Neural progenitor cell (in vitro differentiated cells): Measurements from ENCODE around the gene BBS5. TPM values are rescaled to one million over a fixed set of nuclear protein-coding genes. Genes with fewer than 3 reads are reported as not detected.

Source experiments
- DNase-seq: peaks from one replicate; pipeline ENCODE4 v3.0.0-alpha.2; 2016; ENCODE audit warnings: low spot score
- H2AFZ ChIP-seq: fragments of 200-600 bp; sonication (generic); replicated peaks from 2 replicates; pipeline ENCODE4 v1.6.1; 2016; ENCODE audit warnings: antibody characterized with exemption
- H3F3A ChIP-seq: fragments of 200-600 bp; sonication (generic); 2 replicates; pipeline ENCODE4 v1.6.1; 2016; ENCODE audit warnings: antibody characterized with exemption, low read depth
- H3K27ac ChIP-seq: fragments of 200-600 bp; sonication (generic); 2 replicates; pipeline ENCODE4 v1.5.1; 2016; ENCODE audit warnings: mild to moderate bottlenecking
- H3K27me3 ChIP-seq: fragments of 200-600 bp; sonication (generic); 2 replicates; pipeline ENCODE4 v1.6.1; 2016; ENCODE audit warnings: mild to moderate bottlenecking, moderate library complexity
- H3K36me3 ChIP-seq: fragments of 200-600 bp; sonication (generic); 2 replicates; pipeline ENCODE4 v1.5.1; 2016
- H3K4me1 ChIP-seq: fragments of 200-600 bp; sonication (generic); 2 replicates; pipeline ENCODE4 v1.6.1; 2016; ENCODE audit warnings: mixed run types
- H3K4me2 ChIP-seq: fragments of 200-600 bp; sonication (generic); 2 replicates; pipeline ENCODE4 v1.6.1; 2016
- H3K4me3 ChIP-seq: fragments of 200-600 bp; sonication (generic); 2 replicates; pipeline ENCODE4 v1.5.1; 2016
- H3K79me2 ChIP-seq: fragments of 200-600 bp; sonication (generic); 2 replicates; pipeline ENCODE4 v1.6.1; 2016; ENCODE audit warnings: low read depth
- H3K9ac ChIP-seq: fragments of 200-600 bp; sonication (generic); 2 replicates; pipeline ENCODE4 v1.6.1; 2016
- H3K9me3 ChIP-seq: fragments of 200-600 bp; sonication (generic); 2 replicates; pipeline ENCODE4 v1.5.1; 2016; ENCODE audit warnings: low read depth
- H4K20me1 ChIP-seq: fragments of 200-600 bp; sonication (generic); 2 replicates; pipeline ENCODE4 v1.6.1; 2016; ENCODE audit warnings: low read depth
- H3K27ac Mint-ChIP-seq: 3 replicates; pipeline ENCODE4 v1.8.0; 2021; ENCODE audit warnings: mixed read lengths
- H3K27me3 Mint-ChIP-seq: 2 replicates; pipeline ENCODE4 v1.8.0; 2022; ENCODE audit warnings: low read depth, mild to moderate bottlenecking, inconsistent platforms, moderate library complexity, mixed read lengths; ENCODE audit not compliant: insufficient read depth
- H3K36me3 Mint-ChIP-seq: 3 replicates; pipeline ENCODE4 v1.8.0; 2021; ENCODE audit warnings: mixed read lengths
- H3K4me1 Mint-ChIP-seq: 3 replicates; pipeline ENCODE4 v1.8.0; 2021; ENCODE audit warnings: mixed read lengths
- H3K4me3 Mint-ChIP-seq: 3 replicates; pipeline ENCODE4 v1.8.0; 2021; ENCODE audit warnings: mild to moderate bottlenecking, moderate library complexity, mixed read lengths
- H3K9me3 Mint-ChIP-seq: 3 replicates; pipeline ENCODE4 v1.8.0; 2020; ENCODE audit warnings: mixed read lengths
- CTCF ChIP-seq: fragments of 200-600 bp; sonication (generic); IDR thresholded peaks from 2 replicates; pipeline ENCODE4 v1.5.1; 2017; ENCODE audit warnings: antibody characterized with exemption, mild to moderate bottlenecking
- EZH2 ChIP-seq: fragments of 200-600 bp; sonication (generic); IDR thresholded peaks from 2 replicates; pipeline ENCODE4 v1.6.1; 2017; ENCODE audit warnings: antibody characterized with exemption, mild to moderate bottlenecking, moderate library complexity
- EZH2phosphoT487 ChIP-seq: fragments of 200-600 bp; sonication (generic); IDR thresholded peaks from 2 replicates; pipeline ENCODE4 v1.6.1; 2017; ENCODE audit warnings: antibody characterized with exemption
- total RNA-seq: library from RNA; depleted of rRNA; stranded (reverse); fragments of >200 nt; gene quantifications from 2 replicates; pipeline ENCODE4 v1.2.3, GENCODE V29; 2015; ENCODE audit warnings: low replicate concordance

The BBS5 gene
- total RNA-seq, 1 donor from 2014 or later = 3.8 TPM

GRCh38 chr2:169439900-169440299, 39.4 kb upstream of the BBS5 start:
- H2AFZ ChIP-seq = no peak overlapping the region
- peaks cover 15% of the 10 kb centered on the region for H3K4me1 ChIP-seq
- Mint-ChIP-seq H3K27ac (no peak overlapping the region), H3K36me3 (no peaks in the 10 kb centered on the region), H3K4me1 (peaks cover 12% of the 10 kb centered on the region), H3K9me3 (no peaks in the 10 kb centered on the region), H3K27me3 (no peaks in the 10 kb centered on the region), H3K4me3 (no peak overlapping the region)
- no peaks in the 10 kb centered on the region for H3K36me3 ChIP-seq
- H3K4me2 ChIP-seq = no peak overlapping the region
- H3K4me3 ChIP-seq = no peak overlapping the region
- TF ChIP-seq CTCF (no peak), EZH2phosphoT487 (no peak), EZH2 (no peak)
- no peaks in the 10 kb centered on the region for H3K9me3 ChIP-seq
- no peaks in the 10 kb centered on the region for H3K27me3 ChIP-seq
- no peak overlapping the region for H3K27ac ChIP-seq
- H4K20me1 ChIP-seq = no peaks in the 10 kb centered on the region
- H3F3A ChIP-seq = no peaks in the 10 kb centered on the region
- H3K79me2 ChIP-seq = no peaks in the 10 kb centered on the region
- H3K9ac ChIP-seq = no peak overlapping the region
- no peak for DNase-seq

- H3K36me3 ChIP-seq = no peaks in the 10 kb centered on the region
- no peaks in the 10 kb centered on the region for H3K36me3 Mint-ChIP-seq
- no peaks in the 10 kb centered on the region for H3K79me2 ChIP-seq
- H3F3A ChIP-seq = no peaks in the 10 kb centered on the region
- H3K4me1 Mint-ChIP-seq = no peaks in the 10 kb centered on the region
- no peak overlapping the region for H3K4me3 ChIP-seq
- no peaks in the 10 kb centered on the region for H3K9me3 Mint-ChIP-seq
- no peak overlapping the region for H3K9ac ChIP-seq
- H3K27ac Mint-ChIP-seq = no peak overlapping the region
- H3K4me1 ChIP-seq = no peaks in the 10 kb centered on the region
- H3K9me3 ChIP-seq = no peaks in the 10 kb centered on the region
- H3K4me2 ChIP-seq = no peak overlapping the region
- no peak overlapping the region for H3K27ac ChIP-seq
- H3K27me3 ChIP-seq = no peaks in the 10 kb centered on the region
- no peak for DNase-seq
- H3K27me3 Mint-ChIP-seq = peaks cover 5% of the 10 kb centered on the region
- H3K4me3 Mint-ChIP-seq = no peak overlapping the region
- no peaks in the 10 kb centered on the region for H4K20me1 ChIP-seq
- TF ChIP-seq CTCF = no peak
- TF ChIP-seq EZH2phosphoT487 = no peak
- no peak for TF ChIP-seq EZH2
- H2AFZ ChIP-seq = no peak overlapping the region
Measured at GRCh38 chr2:169446452-169446851, 32.8 kb upstream of the BBS5 start.

- Histone ChIP-seq H3K4me2 (no peak overlapping the region), H4K20me1 (no peaks in the 10 kb centered on the region), H3K4me1 (no peaks in the 10 kb centered on the region), H3K9ac (no peak overlapping the region), H3K27me3 (no peaks in the 10 kb centered on the region), H3F3A (no peaks in the 10 kb centered on the region), H3K36me3 (no peaks in the 10 kb centered on the region), H2AFZ (no peak overlapping the region), H3K79me2 (no peaks in the 10 kb centered on the region), H3K4me3 (no peak overlapping the region), H3K27ac (no peak overlapping the region), H3K9me3 (no peaks in the 10 kb centered on the region)
- H3K9me3 Mint-ChIP-seq = no peaks in the 10 kb centered on the region
- H3K4me1 Mint-ChIP-seq = no peaks in the 10 kb centered on the region
- DNase-seq = no peak
- H3K4me3 Mint-ChIP-seq = no peak overlapping the region
- peaks cover 8% of the 10 kb centered on the region for H3K27me3 Mint-ChIP-seq
- no peak overlapping the region for H3K27ac Mint-ChIP-seq
- TF ChIP-seq EZH2 (no peak), EZH2phosphoT487 (no peak), CTCF (no peak)
- no peaks in the 10 kb centered on the region for H3K36me3 Mint-ChIP-seq
Measured at GRCh38 chr2:169448316-169448715, 31.0 kb upstream of the BBS5 start.
